Mesenchymal stem cell (in vitro differentiated cells and primary cell): ENCODE data around the gene NECTIN1.

Source experiments
- DNase-seq: peaks from one replicate; pipeline ENCODE4 v3.0.0-alpha.2; 2013
- H2AFZ ChIP-seq: one replicate; pipeline ENCODE4 v1.6.1; 2013; ENCODE audit warnings: low read depth, mild to moderate bottlenecking, control low read depth, inconsistent platforms, low read length, moderate library complexity
- H2AK5ac ChIP-seq: 2 replicates; pipeline ENCODE4 v1.6.1; 2013; ENCODE audit warnings: low read length, moderate library complexity, mild to moderate bottlenecking, inconsistent platforms; ENCODE audit not compliant: severe bottlenecking
- H2BK120ac ChIP-seq: one replicate; pipeline ENCODE4 v1.6.1; 2013; ENCODE audit warnings: low read depth, mild to moderate bottlenecking, inconsistent platforms, low read length, moderate library complexity
- H2BK12ac ChIP-seq, 2 experiments: one replicate each; pipeline ENCODE4 v1.6.1; 2013; ENCODE audit warnings: inconsistent platforms in 2 of 2, low read length in 2 of 2, mild to moderate bottlenecking in 2 of 2, moderate library complexity in 2 of 2, control low read depth in 1 of 2
- H2BK15ac ChIP-seq: one replicate; pipeline ENCODE4 v1.6.1; 2013; ENCODE audit warnings: mild to moderate bottlenecking, low read depth, inconsistent platforms; ENCODE audit not compliant: poor library complexity, severe bottlenecking
- H2BK5ac ChIP-seq: 2 replicates; pipeline ENCODE4 v1.6.1; 2013; ENCODE audit warnings: low read depth, mild to moderate bottlenecking, low read length, control low read depth, inconsistent platforms; ENCODE audit not compliant: poor library complexity, severe bottlenecking
- H3K14ac ChIP-seq, 2 experiments: one replicate each; pipeline ENCODE4 v1.6.1; 2013; ENCODE audit warnings: inconsistent platforms in 2 of 2, low read length in 2 of 2, control low read depth in 1 of 2, mild to moderate bottlenecking in 1 of 2, moderate library complexity in 1 of 2
- H3K18ac ChIP-seq, 2 experiments: one replicate each; pipeline ENCODE4 v1.6.1; 2013; ENCODE audit warnings: inconsistent platforms in 2 of 2, low read length in 2 of 2, control low read depth in 1 of 2, low read depth in 1 of 2, mild to moderate bottlenecking in 1 of 2
- H3K23ac ChIP-seq, 2 experiments: one replicate each; pipeline ENCODE4 v1.6.1; 2013; ENCODE audit warnings: inconsistent platforms in 2 of 2, low read length in 2 of 2, mild to moderate bottlenecking in 2 of 2, moderate library complexity in 2 of 2, control low read depth in 1 of 2
- H3K27ac ChIP-seq: 2 replicates; pipeline ENCODE4 v1.5.1; 2013; ENCODE audit warnings: mild to moderate bottlenecking, moderate library complexity, low read length, control low read depth, inconsistent platforms; ENCODE audit not compliant: poor library complexity, severe bottlenecking
- H3K27me3 ChIP-seq, 2 experiments: 2 replicates each; pipeline versions ENCODE4 v1.6.1 to v1.7.0; 2013; ENCODE audit warnings: low read length in 2 of 2, mild to moderate bottlenecking in 2 of 2, moderate library complexity in 2 of 2, control low read depth in 1 of 2, inconsistent platforms in 1 of 2; ENCODE audit not compliant: control insufficient read depth in 1 of 2, insufficient read depth in 1 of 2
- H3K36me3 ChIP-seq, 2 experiments: 2 replicates each; pipeline versions ENCODE4 v1.6.1 to v1.7.0; 2013; ENCODE audit warnings: low read length in 2 of 2, control low read depth in 1 of 2, inconsistent platforms in 1 of 2, low read depth in 1 of 2, mild to moderate bottlenecking in 1 of 2; ENCODE audit not compliant: insufficient read depth in 2 of 2, control insufficient read depth in 1 of 2
- H3K4ac ChIP-seq, 2 experiments: one replicate each; pipeline ENCODE4 v1.6.1; 2013; ENCODE audit warnings: inconsistent platforms in 2 of 2, low read length in 2 of 2, mild to moderate bottlenecking in 2 of 2, moderate library complexity in 2 of 2, control low read depth in 1 of 2, low read depth in 1 of 2
- H3K4me1 ChIP-seq: 2 replicates; pipeline ENCODE4 v1.6.1; 2013; ENCODE audit warnings: low read depth, low read length, control low read depth; ENCODE audit not compliant: control insufficient read depth, insufficient read depth
- H3K4me2 ChIP-seq: 2 replicates; pipeline ENCODE4 v1.6.1; 2013; ENCODE audit warnings: low read length, mild to moderate bottlenecking, inconsistent platforms; ENCODE audit not compliant: poor library complexity, severe bottlenecking
- H3K4me3 ChIP-seq, 2 experiments: 2 replicates each; pipeline versions ENCODE4 v1.5.1 to v1.7.0; 2013; ENCODE audit warnings: low read length in 2 of 2, mild to moderate bottlenecking in 2 of 2, control low read depth in 1 of 2, low read depth in 1 of 2; ENCODE audit not compliant: insufficient read depth in 1 of 2
- H3K79me1 ChIP-seq: replicated peaks from 2 replicates; pipeline ENCODE4 v1.6.1; 2013; ENCODE audit warnings: mild to moderate bottlenecking, control low read depth, low read length, inconsistent platforms; ENCODE audit not compliant: poor library complexity, severe bottlenecking
- H3K9ac ChIP-seq: 2 replicates; pipeline ENCODE4 v1.7.0; 2013; ENCODE audit warnings: mild to moderate bottlenecking, low read length, moderate library complexity
- H3K9me3 ChIP-seq: 2 replicates; pipeline ENCODE4 v1.7.0; 2013; ENCODE audit warnings: mild to moderate bottlenecking, low read length; ENCODE audit not compliant: control insufficient read depth
- H4K8ac ChIP-seq: one replicate; pipeline ENCODE4 v1.6.1; 2013; ENCODE audit warnings: inconsistent platforms, mild to moderate bottlenecking, low read length, moderate library complexity
- H4K91ac ChIP-seq: one replicate; pipeline ENCODE4 v1.6.1; 2013; ENCODE audit warnings: mild to moderate bottlenecking, low read length, inconsistent platforms
- WGBS: methylation state at CpG from one replicate; pipeline ENCODE4 v1.1.7; 2013; ENCODE audit warnings: mixed read lengths; 5-methylcytosine and 5-hydroxymethylcytosine counted together

NECTIN1 gene

DNA sequence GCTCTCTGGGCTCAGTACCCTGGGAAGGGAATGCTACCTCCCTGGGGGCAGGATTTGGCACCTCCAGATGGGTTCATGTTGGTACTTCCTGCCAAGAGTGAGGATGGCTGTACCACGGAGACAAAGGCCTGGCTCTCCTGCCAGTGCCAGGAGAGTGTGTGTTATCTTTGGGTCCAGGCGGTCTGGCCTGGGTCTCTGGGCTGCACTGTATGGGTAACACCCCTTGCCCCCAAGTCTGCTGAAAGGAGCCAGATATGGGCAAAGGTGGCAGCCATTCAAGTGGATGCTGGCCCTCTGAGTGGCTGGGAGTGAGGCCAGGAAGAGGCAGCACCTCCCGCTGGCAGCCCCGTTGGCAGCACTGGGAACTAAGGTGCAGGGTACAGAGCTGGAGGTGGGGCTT lies 91.5 kb downstream of the NECTIN1 start:
- H3K4me3 ChIP-seq = no peak overlapping the region
- H2AK5ac ChIP-seq = no peak overlapping the region

GRCh38 chr11:119635776-119636175 lies 93.2 kb downstream of the NECTIN1 start:
- Histone ChIP-seq H2BK120ac (no peak overlapping the region), H3K36me3 (no peaks in the 10 kb centered on the region), H3K4me1 (no peaks in the 10 kb centered on the region), H3K27me3 (peaks cover 16 to 31% of the 10 kb centered on the region in 2 experiments), H3K4me2 (no peak overlapping the region), H3K23ac (no peak overlapping the region), H3K9me3 (no peaks in the 10 kb centered on the region), H3K79me1 (no peaks in the 10 kb centered on the region), H3K27ac (no peak overlapping the region), H2BK12ac (no peak overlapping the region), H2BK5ac (no peak overlapping the region), H3K14ac (no peak overlapping the region), H3K4ac (no peak overlapping the region), H4K91ac (no peak overlapping the region), H3K4me3 (no peak overlapping the region), H3K9ac (no peak overlapping the region), H3K18ac (no peak overlapping the region), H2AK5ac (no peak overlapping the region), H2BK15ac (no peak overlapping the region), H4K8ac (no peak overlapping the region), H2AFZ (no peak overlapping the region)
- WGBS = 85% methylated on average over 8 of the region's 8 CpGs
- DNase-seq = no peak

More for the DNA sequence above, 91.5 kb downstream of the NECTIN1 start:
- Histone ChIP-seq H3K14ac (no peak overlapping the region), H4K91ac (no peak overlapping the region), H3K23ac (no peak overlapping the region), H3K79me1 (no peaks in the 10 kb centered on the region), H3K18ac (no peak overlapping the region), H2BK15ac (no peak overlapping the region), H3K4me2 (no peak overlapping the region), H3K9ac (no peak overlapping the region), H3K27ac (no peak overlapping the region), H2BK12ac (no peak overlapping the region), H2BK5ac (no peak overlapping the region), H4K8ac (no peak overlapping the region), H3K4ac (no peak overlapping the region), H2BK120ac (no peak overlapping the region), H3K4me1 (no peaks in the 10 kb centered on the region), H3K36me3 (no peaks in the 10 kb centered on the region), H2AFZ (no peak overlapping the region), H3K9me3 (no peaks in the 10 kb centered on the region), H3K27me3 (peaks cover 16 to 27% of the 10 kb centered on the region in 2 experiments)
- DNase-seq = no peak
- 85% methylated on average over 4 of the region's 4 CpGs for WGBS

- Histone ChIP-seq H2BK12ac (no peak overlapping the region), H3K27ac (no peak overlapping the region), H3K9me3 (no peaks in the 10 kb centered on the region), H3K9ac (no peak overlapping the region), H3K27me3 (peaks cover 18 to 27% of the 10 kb centered on the region in 2 experiments), H3K23ac (no peak overlapping the region), H3K18ac (no peak overlapping the region), H2BK5ac (no peak overlapping the region), H3K79me1 (no peaks in the 10 kb centered on the region), H4K91ac (no peak overlapping the region), H3K4me2 (no peak overlapping the region), H3K4ac (no peak overlapping the region), H3K4me3 (no peak overlapping the region), H3K36me3 (no peaks in the 10 kb centered on the region), H2BK15ac (no peak overlapping the region), H4K8ac (no peak overlapping the region), H2BK120ac (no peak overlapping the region), H2AFZ (no peak overlapping the region), H3K4me1 (no peaks in the 10 kb centered on the region), H3K14ac (no peak overlapping the region), H2AK5ac (no peak overlapping the region)
- 86% methylated on average over 19 of the region's 21 CpGs for WGBS
- DNase-seq = no peak
Observed at GRCh38 chr11:119635041-119635740, 93.8 kb downstream of the NECTIN1 start.

DNA sequence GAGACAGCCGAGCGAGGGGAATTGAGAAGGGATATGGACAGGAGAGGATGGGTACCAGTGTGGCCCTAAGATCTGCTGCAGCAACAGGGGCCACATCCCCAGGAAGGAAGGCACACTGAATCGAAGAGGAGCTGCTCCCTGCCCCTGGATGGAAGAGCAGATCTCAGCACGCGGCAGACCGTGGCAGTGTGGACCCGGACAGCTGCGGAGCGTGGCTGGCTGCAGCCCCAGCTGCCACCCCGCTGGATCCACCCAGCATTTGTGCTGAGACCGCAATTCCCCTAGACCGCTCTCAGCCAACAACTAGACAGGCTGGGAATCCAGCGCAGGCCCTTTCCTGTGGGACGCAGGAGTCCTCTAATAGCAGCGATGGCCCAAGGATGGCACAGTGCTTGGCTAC lies 94.7 kb downstream of the NECTIN1 start:
- Histone ChIP-seq H2AK5ac (no peak overlapping the region), H3K27ac (no peak overlapping the region), H4K91ac (no peak overlapping the region), H3K9me3 (no peaks in the 10 kb centered on the region), H3K4me1 (no peaks in the 10 kb centered on the region), H4K8ac (no peak overlapping the region), H3K4me2 (no peak overlapping the region), H3K36me3 (no peaks in the 10 kb centered on the region), H3K9ac (no peak overlapping the region), H2BK15ac (no peak overlapping the region), H3K23ac (no peak overlapping the region), H3K4me3 (no peak overlapping the region), H2BK120ac (no peak overlapping the region), H3K18ac (no peak overlapping the region), H3K14ac (no peak overlapping the region), H2BK12ac (no peak overlapping the region), H3K79me1 (no peaks in the 10 kb centered on the region), H3K4ac (no peak overlapping the region), H2BK5ac (no peak overlapping the region), H2AFZ (no peak overlapping the region), H3K27me3 (peaks cover 20 to 25% of the 10 kb centered on the region in 2 experiments)
- no peak for DNase-seq
- WGBS = 92% methylated on average over 15 of the region's 15 CpGs
